Ishikawa (cell line): ENCODE data around the gene MAGI2.

Experiments used
- CEBPB ChIP-seq: IDR thresholded peaks from 2 replicates; pipeline ENCODE4 v1.6.1; 2012
- CREB1 ChIP-seq: IDR thresholded peaks from 2 replicates; pipeline ENCODE4 v1.6.1; 2012; ENCODE audit warnings: low read depth
- EGR1 ChIP-seq: IDR thresholded peaks from 2 replicates; pipeline ENCODE4 v1.6.1; 2012
- EP300 ChIP-seq: IDR thresholded peaks from 2 replicates; pipeline ENCODE4 v1.6.1; 2012; ENCODE audit warnings: borderline replicate concordance
- FOXM1 ChIP-seq: IDR thresholded peaks from 2 replicates; pipeline ENCODE4 v1.6.1; 2012; ENCODE audit warnings: low read depth, borderline replicate concordance
- NFIC ChIP-seq: IDR thresholded peaks from 2 replicates; pipeline ENCODE4 v1.6.1; 2012
- RAD21 ChIP-seq: IDR thresholded peaks from 2 replicates; pipeline ENCODE4 v1.6.1; 2012; ENCODE audit warnings: low read depth
- TAF1 ChIP-seq: IDR thresholded peaks from 2 replicates; pipeline ENCODE4 v1.6.1; 2012; ENCODE audit warnings: low read depth, mild to moderate bottlenecking
- TCF12 ChIP-seq: IDR thresholded peaks from 2 replicates; pipeline ENCODE4 v1.6.1; 2012; ENCODE audit warnings: low read depth
- TEAD4 ChIP-seq: IDR thresholded peaks from 2 replicates; pipeline ENCODE4 v1.6.1; 2012
- YY1 ChIP-seq: IDR thresholded peaks from 2 replicates; pipeline ENCODE4 v1.6.1; 2012; ENCODE audit warnings: low read depth
- ZBTB7A ChIP-seq: IDR thresholded peaks from 2 replicates; pipeline ENCODE4 v1.6.1; 2012; ENCODE audit warnings: low read depth
- TF ChIP-seq, protein P1 (sequence below): IDR thresholded peaks from 2 replicates; pipeline ENCODE4 v1.6.1; 2012; ENCODE audit warnings: low read depth, mild to moderate bottlenecking
- TF ChIP-seq, protein P2 (sequence below): IDR thresholded peaks from 2 replicates; pipeline ENCODE4 v1.6.1; 2012
- TF ChIP-seq, protein P3 (sequence below): IDR thresholded peaks from 2 replicates; pipeline ENCODE4 v1.6.1; 2012

The MAGI2 gene

DNA sequence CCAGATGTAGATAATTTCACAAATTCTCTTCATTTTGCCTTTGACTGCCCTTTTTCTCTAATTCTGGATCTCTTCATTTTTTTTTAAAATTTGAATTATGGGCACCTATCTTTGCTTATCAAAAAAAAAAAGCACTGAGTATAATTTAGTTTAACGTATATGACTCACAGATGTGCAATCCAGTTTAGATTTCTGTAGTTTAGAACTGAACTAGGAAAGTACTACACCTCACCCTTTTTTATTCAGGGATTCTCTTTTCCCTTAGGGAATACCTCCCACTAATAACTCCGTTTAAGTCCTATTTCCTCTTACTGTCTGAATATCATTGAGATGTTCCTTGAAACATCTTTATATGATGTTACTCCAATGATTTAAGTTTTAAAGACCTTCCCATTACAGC lies 665.0 kb downstream of the MAGI2 start:
- TF ChIP-seq NFIC (no peak), YY1 (no peak), ZBTB7A (no peak), EGR1 (no peak), EP300 (no peak), FOXM1 (no peak), TAF1 (no peak), CEBPB (no peak), CREB1 (no peak), TEAD4 (no peak), TCF12 (no peak), RAD21 (no peak)
- TF ChIP-seq, protein P1, sequence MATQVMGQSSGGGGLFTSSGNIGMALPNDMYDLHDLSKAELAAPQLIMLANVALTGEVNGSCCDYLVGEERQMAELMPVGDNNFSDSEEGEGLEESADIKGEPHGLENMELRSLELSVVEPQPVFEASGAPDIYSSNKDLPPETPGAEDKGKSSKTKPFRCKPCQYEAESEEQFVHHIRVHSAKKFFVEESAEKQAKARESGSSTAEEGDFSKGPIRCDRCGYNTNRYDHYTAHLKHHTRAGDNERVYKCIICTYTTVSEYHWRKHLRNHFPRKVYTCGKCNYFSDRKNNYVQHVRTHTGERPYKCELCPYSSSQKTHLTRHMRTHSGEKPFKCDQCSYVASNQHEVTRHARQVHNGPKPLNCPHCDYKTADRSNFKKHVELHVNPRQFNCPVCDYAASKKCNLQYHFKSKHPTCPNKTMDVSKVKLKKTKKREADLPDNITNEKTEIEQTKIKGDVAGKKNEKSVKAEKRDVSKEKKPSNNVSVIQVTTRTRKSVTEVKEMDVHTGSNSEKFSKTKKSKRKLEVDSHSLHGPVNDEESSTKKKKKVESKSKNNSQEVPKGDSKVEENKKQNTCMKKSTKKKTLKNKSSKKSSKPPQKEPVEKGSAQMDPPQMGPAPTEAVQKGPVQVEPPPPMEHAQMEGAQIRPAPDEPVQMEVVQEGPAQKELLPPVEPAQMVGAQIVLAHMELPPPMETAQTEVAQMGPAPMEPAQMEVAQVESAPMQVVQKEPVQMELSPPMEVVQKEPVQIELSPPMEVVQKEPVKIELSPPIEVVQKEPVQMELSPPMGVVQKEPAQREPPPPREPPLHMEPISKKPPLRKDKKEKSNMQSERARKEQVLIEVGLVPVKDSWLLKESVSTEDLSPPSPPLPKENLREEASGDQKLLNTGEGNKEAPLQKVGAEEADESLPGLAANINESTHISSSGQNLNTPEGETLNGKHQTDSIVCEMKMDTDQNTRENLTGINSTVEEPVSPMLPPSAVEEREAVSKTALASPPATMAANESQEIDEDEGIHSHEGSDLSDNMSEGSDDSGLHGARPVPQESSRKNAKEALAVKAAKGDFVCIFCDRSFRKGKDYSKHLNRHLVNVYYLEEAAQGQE = no peak
- TF ChIP-seq, protein P2, sequence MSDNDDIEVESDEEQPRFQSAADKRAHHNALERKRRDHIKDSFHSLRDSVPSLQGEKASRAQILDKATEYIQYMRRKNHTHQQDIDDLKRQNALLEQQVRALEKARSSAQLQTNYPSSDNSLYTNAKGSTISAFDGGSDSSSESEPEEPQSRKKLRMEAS = no peak
- TF ChIP-seq, protein P3, sequence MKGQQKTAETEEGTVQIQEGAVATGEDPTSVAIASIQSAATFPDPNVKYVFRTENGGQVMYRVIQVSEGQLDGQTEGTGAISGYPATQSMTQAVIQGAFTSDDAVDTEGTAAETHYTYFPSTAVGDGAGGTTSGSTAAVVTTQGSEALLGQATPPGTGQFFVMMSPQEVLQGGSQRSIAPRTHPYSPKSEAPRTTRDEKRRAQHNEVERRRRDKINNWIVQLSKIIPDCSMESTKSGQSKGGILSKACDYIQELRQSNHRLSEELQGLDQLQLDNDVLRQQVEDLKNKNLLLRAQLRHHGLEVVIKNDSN = no peak

DNA sequence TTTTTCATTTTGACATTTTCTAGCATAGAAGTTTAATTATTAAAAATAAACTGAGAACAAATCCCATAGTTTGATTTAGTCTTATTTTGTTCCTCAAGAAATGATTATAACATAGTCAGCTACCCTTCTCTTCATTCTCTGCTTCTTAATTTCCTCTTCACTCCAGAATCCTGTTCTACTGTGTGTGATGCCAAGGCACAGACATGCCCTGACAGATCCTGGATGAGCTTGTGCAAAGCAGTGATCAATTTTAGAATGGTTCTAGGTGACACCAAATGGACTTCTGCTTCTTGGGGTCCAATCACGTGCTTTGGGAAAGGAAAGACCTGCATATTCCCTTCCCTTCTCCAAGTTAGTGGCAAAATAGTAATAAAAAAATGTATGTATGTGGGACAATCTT lies 665.6 kb downstream of the MAGI2 start:
- TF ChIP-seq, protein P2 = no peak
- no peak for TF ChIP-seq YY1
- TF ChIP-seq CREB1 = no peak
- TF ChIP-seq TAF1 = no peak
- TF ChIP-seq, protein P1 = no peak
- TF ChIP-seq RAD21 = no peak
- no peak for TF ChIP-seq FOXM1
- no peak for TF ChIP-seq EGR1
- no peak for TF ChIP-seq NFIC
- TF ChIP-seq ZBTB7A = no peak
- TF ChIP-seq, protein P3 = no peak
- no peak for TF ChIP-seq TEAD4
- no peak for TF ChIP-seq EP300
- no peak for TF ChIP-seq TCF12

DNA sequence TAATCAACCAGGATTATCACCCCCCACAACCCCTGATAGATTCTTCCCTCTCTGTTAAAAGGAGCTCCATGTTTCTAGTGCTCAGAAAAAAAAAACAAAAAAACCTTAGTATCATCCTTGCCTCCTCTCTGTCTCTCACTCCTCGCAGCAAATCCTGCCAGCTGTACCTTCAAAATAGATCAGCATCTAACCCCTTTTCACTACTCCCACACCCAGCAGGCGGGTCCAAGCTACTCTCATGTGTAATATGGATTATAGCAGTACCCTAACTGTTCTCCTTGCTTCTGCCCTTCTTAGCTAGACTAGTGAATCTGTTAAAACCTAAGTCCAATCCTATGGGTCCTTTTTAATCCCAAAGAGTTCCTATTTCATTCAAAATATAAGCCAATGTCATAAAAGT lies 667.4 kb downstream of the MAGI2 start:
- TF ChIP-seq ZBTB7A (no peak), YY1 (no peak), CREB1 (no peak), CEBPB (no peak)
- TF ChIP-seq, protein P1 = no peak
- TF ChIP-seq, protein P2 = no peak

DNA sequence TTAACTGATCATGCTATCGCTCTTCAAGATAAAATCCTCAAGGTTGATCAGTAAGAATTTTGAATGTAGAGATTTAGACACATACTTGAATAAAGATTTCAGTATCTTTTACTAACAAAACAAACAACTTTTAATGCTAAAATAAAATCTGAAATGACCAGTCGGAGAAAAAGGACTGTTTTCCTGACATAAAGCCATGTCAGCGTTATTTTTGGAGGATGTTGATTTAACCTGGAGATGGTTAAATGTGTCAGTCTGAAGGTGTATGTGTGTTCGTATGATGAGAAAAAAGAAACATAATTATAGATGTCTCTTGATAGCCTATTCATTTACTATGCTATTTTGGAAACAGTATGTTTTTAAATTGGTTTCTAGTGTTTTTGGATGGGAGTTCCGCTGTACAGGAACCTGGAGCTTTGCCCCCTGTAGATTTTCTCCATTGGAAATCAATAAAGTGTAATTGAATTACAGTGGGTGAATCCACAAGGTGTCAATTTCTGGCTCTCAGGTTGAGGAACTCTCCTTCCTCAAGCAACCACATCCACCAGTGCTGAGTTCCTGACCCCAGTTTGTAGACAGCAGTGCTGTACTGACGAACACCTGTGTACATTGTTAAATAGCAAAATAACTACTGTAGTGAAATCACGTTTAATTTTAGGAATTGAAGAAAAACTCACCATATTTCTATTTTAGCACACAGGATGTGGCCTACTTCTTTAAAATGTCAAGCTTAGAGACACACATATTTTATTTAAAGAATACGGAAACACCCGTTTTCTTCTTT lies 670.1 kb downstream of the MAGI2 start:
- TF ChIP-seq TAF1 = no peak
- TF ChIP-seq, protein P1 = no peak
- TF ChIP-seq CEBPB = no peak
- TF ChIP-seq, protein P3 = no peak
- TF ChIP-seq, protein P2 = no peak
- TF ChIP-seq NFIC = no peak
- TF ChIP-seq ZBTB7A = no peak
- no peak for TF ChIP-seq EGR1
- no peak for TF ChIP-seq YY1
